Lower leg skin (tissue), 4 donors: ENCODE results near the gene TLL2. TPM values are rescaled to one million over a fixed set of nuclear protein-coding genes. Genes with fewer than 3 reads are reported as not detected.

ENCODE experiments used
- DNase-seq, 2 donors: peaks; one replicate each; pipeline ENCODE4 v3.0.0-alpha.2; 2019; ENCODE audit warnings: low spot score in 2 of 2
- H3K4me3 ChIP-seq: fragments of 200-600 bp; sonication (generic); 2 replicates; pipeline ENCODE4 v1.5.1; 2017; ENCODE audit warnings: mild to moderate bottlenecking, low read depth; ENCODE audit not compliant: poor library complexity, severe bottlenecking
- CTCF ChIP-seq, 3 donors: fragments of 450-650 bp; IDR thresholded peaks; one replicate each; pipeline ENCODE4 v1.5.1; 2016; ENCODE audit warnings: antibody characterized with exemption in 3 of 3, mild to moderate bottlenecking in 3 of 3, moderate library complexity in 2 of 3
- POLR2A ChIP-seq, 2 donors: fragments of 450-650 bp; IDR thresholded peaks; one replicate each; pipeline ENCODE4 v1.6.1; 2016 to 2017; ENCODE audit warnings: antibody characterized with exemption in 2 of 2, mild to moderate bottlenecking in 1 of 2, moderate library complexity in 1 of 2
- WGBS, 2 donors: methylation state at CpG; one replicate each; pipeline ENCODE4 v1.1.5; 2018; 5-methylcytosine and 5-hydroxymethylcytosine counted together
- intact Hi-C: fragments of 100-400 bp; cut with DNase I; formaldehyde crosslinking; loops from one replicate; pipeline ENCODE4 v1.15.0; 2023; ENCODE audit warnings: low total_unique reads
- total RNA-seq, 4 donors: library from RNA; depleted of rRNA; stranded (reverse); fragments of >200 nt; gene quantifications; one replicate each; pipeline ENCODE4 v1.1.0, GENCODE V29; 2016

The TLL2 gene
- total RNA-seq, 4 donors from 2014 or later, result 0.39 to 0.94 TPM; not detected in 2

DNA sequence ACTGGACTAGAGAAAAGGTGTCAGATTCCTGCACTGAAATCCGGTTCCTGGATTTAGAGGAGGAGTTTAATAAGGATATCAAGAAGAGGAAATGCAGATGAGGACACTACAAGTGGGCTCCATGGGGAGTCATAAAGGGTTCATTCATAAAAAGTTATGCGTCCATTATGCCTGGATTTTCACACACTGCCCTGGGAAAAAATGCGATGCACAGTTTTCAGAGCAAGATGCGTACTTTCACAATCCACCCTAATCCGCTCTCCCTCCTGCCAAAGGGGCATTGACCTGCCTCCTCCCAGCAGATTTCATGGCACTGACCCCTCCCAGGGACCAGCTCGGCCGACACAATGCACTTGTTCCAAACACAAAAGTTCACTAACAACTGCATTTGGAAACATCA, 112.7 kb downstream of the TLL2 start:
- WGBS, 2 donors, result 59 to 66% methylated on average over 7 of the region's 7 CpGs
- DNase-seq, result peak in 1 of 2 donors; percentile 73
- intact Hi-C loops, result no loop called here
- TF ChIP-seq POLR2A (IDR thresholded peaks at IDR 0.05) (no peak), CTCF (IDR thresholded peaks at IDR 0.05) (no peak)
- no peak overlapping the region for H3K4me3 ChIP-seq

GRCh38 chr10:96400465-96400864, 113.3 kb downstream of the TLL2 start:
- WGBS, 2 donors, result 40 to 51% methylated on average over 3 of the region's 3 CpGs
- no peak overlapping the region for H3K4me3 ChIP-seq
- TF ChIP-seq POLR2A (IDR thresholded peaks at IDR 0.05) (no peak), CTCF (IDR thresholded peaks at IDR 0.05) (no peak)
- intact Hi-C loops, result no loop called here
- no peak for DNase-seq

DNA sequence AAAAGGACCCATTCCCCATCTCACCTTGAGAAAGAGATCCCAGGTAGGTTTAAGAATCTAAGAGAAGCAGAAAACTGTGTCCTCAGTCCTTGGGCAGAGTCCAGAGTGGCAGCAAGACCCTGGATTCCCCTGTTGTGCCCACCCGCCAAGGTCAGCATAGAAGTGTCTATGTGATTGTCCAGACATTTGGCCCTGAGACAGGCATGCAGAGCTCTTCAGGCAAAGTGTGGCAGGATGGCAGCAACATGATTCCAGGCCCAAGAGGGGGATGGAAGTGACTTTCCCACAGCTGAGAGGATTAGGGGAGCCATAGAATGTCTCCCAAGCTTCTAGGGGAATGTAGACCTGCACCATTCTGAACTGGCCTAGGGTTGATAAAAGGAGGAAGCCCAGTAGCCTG, 115.8 kb downstream of the TLL2 start:
- no peak for DNase-seq
- WGBS, 2 donors, result 93 to 100% methylated on average over 1 of the region's 1 CpG
- H3K4me3 ChIP-seq, result no peak overlapping the region
- TF ChIP-seq CTCF (IDR thresholded peaks at IDR 0.05) (no peak), POLR2A (IDR thresholded peaks at IDR 0.05) (no peak)
- intact Hi-C loops, result loop anchor here (10.0 kb wide), 1 partner anchor 427 kb away; no protein-coding TSS in a partner anchor

GRCh38 chr10:96395931-96396877, 117.5 kb downstream of the TLL2 start:
- DNase-seq, result peak; percentile 30 to 93
- 16 to 23% methylated on average over 24 of the region's 24 CpGs for WGBS, 2 donors

DNA sequence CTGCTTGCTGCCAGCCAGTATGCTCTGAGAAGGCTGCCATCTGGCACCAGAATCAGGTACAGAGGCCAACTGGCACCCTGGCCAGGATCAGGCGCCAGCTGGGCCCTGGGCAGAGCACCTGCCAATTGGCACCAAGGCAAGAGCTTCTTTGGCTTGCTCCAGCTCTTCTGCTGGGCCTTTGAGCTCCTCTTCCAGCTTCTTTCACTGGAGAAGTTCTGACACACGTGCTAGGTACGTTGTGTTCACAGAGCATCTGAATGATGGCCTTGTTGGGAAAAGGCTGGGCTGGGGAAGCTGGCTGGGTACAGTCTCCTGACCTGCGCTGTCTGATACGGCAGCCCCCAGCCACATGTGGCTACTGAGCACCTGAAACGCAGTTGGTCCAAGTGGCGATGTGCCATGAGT, 123.3 kb downstream of the TLL2 start:
- intact Hi-C loops, result loop anchor here (10.0 kb wide), 1 partner anchor 434 kb away; no protein-coding TSS in a partner anchor
- TF ChIP-seq POLR2A (IDR thresholded peaks at IDR 0.05) (no peak), CTCF (IDR thresholded peaks at IDR 0.05) (no peak)
- 43 to 44% methylated on average over 7 of the region's 7 CpGs for WGBS, 2 donors
- no peak overlapping the region for H3K4me3 ChIP-seq
- peak in 1 of 2 donors; percentile 37 for DNase-seq

More at GRCh38 chr10:96395931-96396877, 117.5 kb downstream of the TLL2 start:
- TF ChIP-seq POLR2A (IDR thresholded peaks at IDR 0.05), result no peak
- TF ChIP-seq CTCF (IDR thresholded peaks at IDR 0.05), result peak in 1 of 3 donors; percentile 24
- intact Hi-C loops, result loop anchor here (10.0 kb wide), 1 partner anchor 429 kb away; no protein-coding TSS in a partner anchor
- H3K4me3 ChIP-seq, result no peak overlapping the region
